Occipital lobe (tissue), 2 donors: ENCODE data around the gene NLRP6. TPM values are rescaled to one million over a fixed set of nuclear protein-coding genes. Genes with fewer than 3 reads are reported as not detected.

ENCODE experiments used
- small RNA-seq: library from RNA; depleted of rRNA; stranded (forward); fragments of <200 nt; gene quantifications from one replicate; pipeline ENCODE3, GENCODE V24; 2014
- total RNA-seq: library from RNA; depleted of rRNA; stranded (reverse); fragments of >200 nt; gene quantifications from one replicate; pipeline ENCODE4 v1.2.3, GENCODE V29; 2014

The NLRP6 gene
- total RNA-seq, 1 donor from 2014 or later = not detected

Small RNA genes lying within 50 kb of the gene (small RNA-seq; reads per million reads assigned to genes)
- gene AC136475.6 = not detected

Other genes with a start within 250 kb of the NLRP6 start
- not detected for gene SCGB1C1, start 85.3 kb upstream of the NLRP6 start, total RNA-seq
- 5.3 TPM for gene BET1L, start 71.0 kb upstream of the NLRP6 start, total RNA-seq
- 91.7 TPM for gene RIC8A, start 70.7 kb upstream of the NLRP6 start, total RNA-seq
- gene SIRT3, start 42.1 kb upstream of the NLRP6 start, total RNA-seq = 11.1 TPM
- 80.3 TPM for gene PSMD13, start 41.4 kb upstream of the NLRP6 start, total RNA-seq
- gene PGGHG, start 10.7 kb downstream of the NLRP6 start, total RNA-seq = 1.4 TPM
- not detected for gene IFITM5, start 21.1 kb downstream of the NLRP6 start, total RNA-seq
- 1.6 TPM for gene IFITM2, start 29.4 kb downstream of the NLRP6 start, total RNA-seq
- 6.9 TPM for gene IFITM1, start 35.6 kb downstream of the NLRP6 start, total RNA-seq
- gene IFITM3, start 42.5 kb downstream of the NLRP6 start, total RNA-seq = 5.5 TPM
- 99.5 TPM for gene B4GALNT4, start 91.1 kb downstream of the NLRP6 start, total RNA-seq
- gene PKP3, start 115.8 kb downstream of the NLRP6 start, total RNA-seq = under 0.01 TPM
- 14.8 TPM for gene SIGIRR, start 136.6 kb downstream of the NLRP6 start, total RNA-seq
- gene ANO9, start 163.6 kb downstream of the NLRP6 start, total RNA-seq = not detected
- 21.8 TPM for gene PTDSS2, start 171.9 kb downstream of the NLRP6 start, total RNA-seq
- gene RNH1, start 228.8 kb downstream of the NLRP6 start, total RNA-seq = 42.1 TPM